H1 (cell line): Measurements from ENCODE around the gene BICD1. TPM values are rescaled to one million over a fixed set of nuclear protein-coding genes. Genes with fewer than 3 reads are reported as not detected.

Source experiments
- CBX5 ChIP-seq: fragments of 300-800, 300-1000 bp; sonication (generic); IDR thresholded peaks from 2 replicates; pipeline ENCODE4 v1.7.1; 2016; ENCODE audit warnings: antibody characterized with exemption, low read length, low read depth
- CREB1 ChIP-seq: IDR thresholded peaks from 2 replicates; pipeline ENCODE4 v1.6.1; 2012; ENCODE audit warnings: inconsistent platforms
- KDM5A ChIP-seq: fragments of 200-600 bp; IDR thresholded peaks from 2 replicates; pipeline ENCODE4 v1.7.1; 2012; ENCODE audit warnings: mild to moderate bottlenecking, low read length, inconsistent platforms, mixed read lengths
- RBBP5 ChIP-seq: IDR thresholded peaks from 2 replicates; pipeline ENCODE4 v1.7.1; 2012; ENCODE audit warnings: low read depth, mild to moderate bottlenecking, inconsistent platforms, low read length, moderate library complexity, borderline replicate concordance
- RFX5 ChIP-seq: IDR thresholded peaks from 2 replicates; pipeline ENCODE4 v1.6.1; 2011; ENCODE audit warnings: low read depth, low read length, improper control_type of control experiment, borderline replicate concordance
- SAP30 ChIP-seq: fragments of 300-600 bp; sonication (generic); IDR thresholded peaks from 2 replicates; pipeline ENCODE4 v1.7.1; 2012; ENCODE audit warnings: low read length, moderate library complexity, mild to moderate bottlenecking, inconsistent platforms; ENCODE audit not compliant: insufficient read depth, insufficient replicate concordance
- polyA plus RNA-seq, 7 experiments: library from polyadenylated mRNA; depleted of rRNA in 3 of 7; stranded (reverse) in 5 of 7; unstranded in 2 of 7; fragments of >200 nt in 5 of 7; fragments of 200-250 nt in 2 of 7; gene quantifications; 1 replicate in 5 of 7; 2 replicates in 1 of 7; 4 replicates in 1 of 7; pipeline versions ENCODE4 v1.2.1 to v1.2.3, GENCODE V29; 2011 to 2013; ENCODE audit warnings: missing spikeins in 2 of 7, mixed read lengths in 2 of 7
- total RNA-seq: library from RNA; stranded (reverse); fragmentation: NEBNext Ultra II Directional; extraction: Animal tissue kit (Norgen Biotek cat#: 25700); gene quantifications from 2 replicates; pipeline ENCODE4 v1.2.1, GENCODE V29; 2021

Gene BICD1
- total and polyA plus RNA-seq, 2 of the 8 experiments (the other 6 are each of a cell fraction or from before 2014, with no cell fraction given): 34.1 to 58.4 TPM

- TF ChIP-seq SAP30 (no peak), KDM5A (no peak), CBX5 (no peak), RBBP5 (no peak), CREB1 (no peak), RFX5 (no peak)
These were observed 185.5 kb downstream of the BICD1 start (continued) for GRCh38 chr12:32292151-32292550.
